Activated CD4-positive, alpha-beta T cell treated with anti-CD3 and anti-CD28 coated beads, Interleukin-2, amount 50 U/mL, for 48 hours (primary cell): Measurements from ENCODE around the gene DDX4.
"Not testable (repeated sequence)": the region's sequence is repeated elsewhere in the genome, so short reads cannot be mapped to it uniquely, and the experiment has no call there.

Experiments
- DNase-seq, 2 experiments: peaks; one replicate each; pipeline ENCODE4 v3.0.0-alpha.2; 2020

Gene DDX4

DNA sequence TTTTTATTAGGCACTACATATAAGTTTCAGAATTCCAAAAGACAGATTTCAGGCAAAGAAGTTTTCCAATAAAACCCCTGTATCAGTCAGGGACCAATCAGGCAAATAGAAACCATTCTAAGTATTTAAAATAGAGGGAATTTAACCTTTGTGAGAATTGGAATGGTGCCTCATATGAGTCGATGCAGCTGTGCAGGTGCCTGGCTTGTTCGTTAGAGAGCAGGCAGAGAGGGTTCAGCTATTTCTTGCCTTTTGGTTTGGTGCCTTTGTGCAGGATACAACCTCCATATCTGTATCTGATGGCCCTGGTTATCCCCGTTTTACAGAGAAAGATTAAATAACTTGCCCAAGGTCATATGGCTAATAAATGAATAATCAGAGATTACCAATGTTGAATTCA, 6.0 kb upstream of the DDX4 start:
- DNase-seq: no peak

DNA sequence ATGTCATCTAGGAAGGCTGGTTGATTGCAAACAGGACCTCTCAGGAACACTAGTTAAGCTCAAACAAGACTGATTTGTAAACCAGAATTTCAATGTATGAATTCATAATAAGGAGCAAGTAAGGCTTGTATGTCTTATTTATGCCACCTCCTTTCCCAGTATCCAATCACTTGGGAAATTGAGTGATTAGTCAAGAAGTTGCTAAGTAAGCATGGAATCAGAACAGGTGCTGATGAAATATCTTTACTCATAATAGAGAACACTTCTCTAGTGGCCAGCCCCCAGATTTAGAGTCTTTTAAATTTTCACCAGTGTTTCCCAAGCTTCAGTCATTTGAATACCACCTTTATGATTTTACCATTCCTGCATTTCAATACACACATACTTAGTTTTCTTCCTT, 5.3 kb upstream of the DDX4 start:
- no peak for DNase-seq

DNA sequence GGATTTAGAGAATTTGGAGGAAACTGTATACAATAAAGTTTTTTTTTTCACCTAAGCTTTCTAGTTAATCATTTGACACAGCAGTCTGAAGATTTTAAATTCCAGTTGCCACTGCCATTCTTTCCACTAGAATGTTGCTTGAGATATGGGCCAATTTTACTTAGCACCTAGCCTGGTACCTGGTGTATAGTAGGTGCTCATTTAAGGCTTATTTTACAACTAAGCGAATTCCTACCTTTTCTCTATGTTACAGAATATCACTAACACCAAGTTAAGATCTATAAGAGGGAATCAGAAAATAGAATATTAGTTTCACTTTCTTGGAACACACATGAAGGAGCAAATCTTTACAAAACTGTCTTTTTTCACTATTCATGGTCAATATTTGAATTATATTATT, 3.2 kb upstream of the DDX4 start:
- no peak for DNase-seq

DNA sequence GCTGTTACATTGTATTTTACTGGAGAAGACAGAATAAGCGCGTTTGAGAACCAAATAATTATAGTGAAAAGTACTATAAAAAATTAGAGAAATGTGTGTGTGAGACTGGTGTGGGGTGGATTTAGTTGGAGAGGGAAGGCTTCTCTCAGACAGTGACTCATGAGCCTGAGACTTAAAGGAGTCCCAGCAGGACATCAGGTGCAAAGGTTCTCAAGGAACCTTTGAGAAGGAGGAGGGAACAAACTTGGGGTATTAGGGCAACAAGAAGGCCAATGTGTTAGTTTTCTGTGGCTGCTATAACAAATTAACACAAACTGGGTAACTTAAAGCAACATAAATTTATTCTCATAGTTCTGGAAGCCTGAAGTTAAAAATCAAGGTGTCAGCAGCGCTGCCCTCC, 4.9 kb downstream of the DDX4 start:
- DNase-seq: no peak

DNA sequence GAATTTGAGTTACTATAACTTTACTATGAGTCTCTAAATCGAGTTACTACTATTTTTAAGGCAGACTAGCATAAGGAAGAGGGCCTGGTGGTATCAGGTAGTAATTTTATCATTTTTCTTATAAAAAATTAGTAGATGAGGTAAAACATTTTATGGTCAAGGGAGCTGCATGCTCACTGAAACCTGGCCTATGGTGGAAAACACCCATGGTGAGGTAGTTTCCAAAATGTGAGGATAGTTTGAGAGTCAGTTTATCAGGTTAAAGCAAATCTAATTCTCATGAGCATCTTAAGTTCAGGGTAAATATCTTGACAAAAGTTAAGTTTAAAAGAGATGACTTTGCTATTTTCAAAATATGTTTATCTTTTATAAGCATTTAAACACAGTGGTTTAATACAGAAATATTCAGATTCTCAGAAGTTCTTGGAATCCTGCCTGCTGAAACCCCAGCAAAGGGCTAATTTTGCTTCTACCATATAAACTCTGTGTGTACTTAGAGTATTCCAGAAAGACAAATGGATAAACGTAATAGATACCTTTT, 10.0 kb downstream of the DDX4 start:
- DNase-seq: no peak

DNA sequence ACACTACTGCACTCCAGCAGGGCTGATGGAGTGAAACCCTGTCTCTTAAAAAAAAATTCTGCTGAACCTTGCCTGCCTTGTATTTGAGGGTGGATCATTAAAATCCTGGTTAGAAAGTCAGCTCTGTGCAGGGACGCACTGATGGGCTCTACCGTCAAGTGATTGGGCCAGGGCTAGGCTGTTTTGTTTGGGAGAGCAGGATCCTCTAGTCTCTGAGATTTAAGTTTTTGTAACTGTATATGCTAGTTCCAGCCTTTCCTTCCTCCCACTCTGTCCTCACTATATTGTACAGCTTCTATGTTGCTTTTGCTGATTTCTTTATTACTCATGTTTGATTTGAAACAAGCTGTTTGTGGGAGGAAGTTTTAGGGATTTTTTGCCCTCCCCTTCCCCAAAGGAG, 11.5 kb downstream of the DDX4 start:
- no peak for DNase-seq

DNA sequence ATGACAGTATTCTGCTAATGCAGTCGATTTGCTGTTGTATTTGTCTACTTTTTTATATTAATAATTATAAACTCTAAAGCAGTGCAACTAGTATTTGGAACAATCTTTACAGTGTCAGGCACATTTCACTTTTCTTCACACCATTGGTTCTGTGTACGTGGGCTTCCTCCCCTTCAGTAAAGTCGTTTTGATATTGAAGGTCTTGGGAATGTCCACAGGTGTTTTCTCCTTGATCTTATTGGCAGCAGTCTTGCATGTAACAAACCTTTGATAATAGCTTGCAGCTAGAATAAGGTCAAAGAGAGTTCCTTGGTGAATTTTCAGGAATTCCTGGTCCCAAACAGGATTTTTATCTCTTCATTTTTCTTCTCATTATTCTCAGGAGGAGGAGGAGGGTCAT, 12.2 kb downstream of the DDX4 start:
- DNase-seq: no peak

DNA sequence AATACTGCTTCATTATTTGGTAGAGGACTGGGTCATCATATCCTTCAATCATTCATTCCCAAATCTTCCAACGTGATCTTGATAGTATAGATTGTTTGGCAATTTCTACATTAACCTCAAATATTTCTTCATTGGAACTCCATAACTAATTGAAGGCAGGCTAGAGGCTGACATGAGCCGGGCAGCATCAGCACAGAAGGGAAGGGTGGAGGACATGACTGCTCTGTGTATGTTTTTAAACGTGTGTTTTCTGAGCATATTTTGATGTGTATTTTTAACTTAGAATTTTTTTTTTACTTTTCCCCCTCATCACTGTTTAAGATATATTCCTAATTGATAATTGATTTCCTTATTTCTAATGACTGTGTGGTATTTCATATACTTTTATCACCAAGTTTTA, 12.6 kb downstream of the DDX4 start:
- no peak for DNase-seq

DNA sequence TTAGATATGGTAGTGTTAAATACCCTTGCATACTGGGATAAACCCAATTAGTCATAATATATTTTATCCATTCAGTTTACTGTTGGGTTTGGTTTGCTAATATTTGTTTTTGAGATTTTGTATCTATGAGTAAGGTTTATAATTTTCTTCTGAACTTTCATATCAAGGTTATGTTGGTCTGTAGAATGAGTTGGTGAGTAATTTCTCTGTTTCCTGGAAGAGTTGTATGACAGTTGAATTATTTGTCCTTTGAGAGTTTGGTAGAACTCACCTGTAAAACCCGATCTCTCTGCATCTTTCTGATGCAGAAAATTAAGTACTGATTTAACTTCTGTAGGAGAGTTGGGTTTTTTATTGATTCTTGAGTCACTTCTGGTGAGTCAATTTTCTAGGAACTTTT, 20.4 kb downstream of the DDX4 start:
- DNase-seq: no peak

DNA sequence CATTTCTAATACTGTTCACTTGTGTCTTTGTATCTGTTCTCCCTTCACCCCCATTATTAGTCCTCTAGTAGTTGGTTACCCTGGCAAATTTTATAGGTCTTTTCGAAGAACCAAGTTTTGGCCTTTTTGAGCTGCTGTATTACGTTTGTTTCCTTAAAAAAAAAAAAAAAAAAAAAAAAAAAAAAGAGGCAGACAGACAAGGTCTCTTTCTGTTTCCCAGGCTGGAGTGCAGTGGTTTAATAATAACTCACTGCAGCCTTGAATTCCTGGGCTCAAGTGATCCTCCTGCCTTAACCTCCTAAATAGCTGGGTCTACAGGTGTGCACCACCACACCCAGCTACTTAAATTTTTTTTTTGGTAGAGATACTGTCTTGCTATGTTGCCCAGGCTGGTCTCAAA, 20.9 kb downstream of the DDX4 start:
- no peak for DNase-seq

DNA sequence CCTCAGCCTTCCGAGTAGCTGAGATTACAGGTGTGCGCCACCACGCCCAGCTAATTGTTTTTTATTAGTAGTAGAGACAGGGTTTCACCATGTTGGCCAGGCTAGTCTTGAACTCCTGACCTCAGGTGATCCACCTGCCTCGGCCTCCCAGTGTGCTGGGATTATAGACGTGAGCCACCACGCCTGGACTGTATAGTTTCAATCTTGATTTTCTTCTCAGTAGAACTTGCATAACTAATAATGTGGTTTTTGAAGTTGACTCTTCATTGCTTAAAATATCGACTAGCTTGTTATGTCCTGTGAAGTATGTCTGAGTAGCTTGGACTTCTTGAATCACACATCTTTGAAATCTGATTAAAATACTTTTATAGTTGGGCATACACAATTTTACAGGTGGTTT, 23.9 kb downstream of the DDX4 start:
- DNase-seq: not testable (repeated sequence)

DNA sequence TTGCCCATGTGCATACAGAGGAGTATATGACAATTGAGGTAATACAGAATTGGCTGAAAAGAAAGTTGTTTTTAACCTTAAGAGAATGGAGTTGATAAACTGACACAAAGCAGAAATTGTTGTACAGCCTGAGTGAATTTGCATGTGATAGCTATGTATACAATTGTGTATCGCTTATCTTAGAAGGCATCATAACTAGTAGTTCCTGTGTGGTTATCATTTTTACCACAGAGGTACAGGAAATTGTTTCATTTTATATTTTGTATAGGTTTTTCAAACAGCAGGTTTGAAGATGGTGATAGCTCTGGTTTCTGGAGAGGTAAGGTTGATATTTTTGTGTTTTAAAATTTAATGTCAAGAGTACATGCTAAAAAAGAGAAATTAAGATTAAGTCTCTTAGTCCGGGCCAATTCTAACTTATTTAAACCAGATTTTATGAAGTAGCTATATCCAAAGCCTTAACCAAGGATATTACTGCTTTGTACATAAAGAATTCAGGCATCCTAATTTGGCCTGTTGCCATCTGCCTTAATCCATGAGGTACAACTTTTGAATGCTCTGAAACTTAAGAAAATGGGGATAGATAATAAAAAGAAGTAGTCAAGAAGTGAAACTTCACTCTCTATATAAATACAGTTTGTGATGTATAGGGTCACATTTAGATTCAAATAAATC, 26.0 kb downstream of the DDX4 start:
- no peak for DNase-seq

DNA sequence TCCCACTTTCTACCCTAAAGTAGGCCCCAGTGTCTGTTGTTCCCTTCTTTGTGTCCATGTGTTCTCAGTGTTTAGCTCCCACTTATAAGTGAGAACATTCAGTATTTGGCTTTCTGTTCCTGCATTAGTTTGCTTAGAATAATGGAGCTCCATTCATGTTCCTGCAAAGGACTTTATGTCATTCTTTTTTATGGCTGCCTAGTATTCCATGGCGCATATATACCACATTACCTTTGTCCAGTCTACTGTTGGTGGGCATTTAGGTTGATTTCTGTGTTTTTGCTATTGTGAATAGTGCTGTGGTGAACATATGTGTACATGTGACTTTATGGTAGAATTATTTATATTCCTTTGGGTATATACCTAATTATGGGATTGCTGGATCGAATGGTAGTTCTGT, 30.4 kb downstream of the DDX4 start:
- no peak for DNase-seq

DNA sequence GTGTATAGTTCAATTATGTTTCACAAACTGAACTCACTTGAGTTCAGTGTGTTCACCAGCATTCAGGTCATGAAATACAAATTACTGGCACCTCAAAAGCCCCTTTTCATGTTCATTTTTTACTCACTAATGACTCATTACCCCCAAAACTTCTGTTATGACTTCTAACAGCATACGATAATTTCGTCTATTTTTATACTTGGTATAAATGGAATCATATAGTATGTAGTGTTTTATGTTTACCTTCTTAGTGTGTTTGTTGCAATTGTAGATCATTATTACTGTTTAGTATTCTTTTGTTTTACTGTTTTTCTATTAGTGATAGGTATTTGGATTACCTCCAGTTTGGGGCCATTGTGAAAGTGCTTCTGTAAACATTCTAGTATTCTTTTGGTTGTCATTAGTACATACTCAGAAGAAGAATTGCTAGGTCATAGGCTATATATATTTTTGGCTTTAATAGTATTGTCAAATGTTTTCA, 33.4 kb downstream of the DDX4 start:
- no peak for DNase-seq

DNA sequence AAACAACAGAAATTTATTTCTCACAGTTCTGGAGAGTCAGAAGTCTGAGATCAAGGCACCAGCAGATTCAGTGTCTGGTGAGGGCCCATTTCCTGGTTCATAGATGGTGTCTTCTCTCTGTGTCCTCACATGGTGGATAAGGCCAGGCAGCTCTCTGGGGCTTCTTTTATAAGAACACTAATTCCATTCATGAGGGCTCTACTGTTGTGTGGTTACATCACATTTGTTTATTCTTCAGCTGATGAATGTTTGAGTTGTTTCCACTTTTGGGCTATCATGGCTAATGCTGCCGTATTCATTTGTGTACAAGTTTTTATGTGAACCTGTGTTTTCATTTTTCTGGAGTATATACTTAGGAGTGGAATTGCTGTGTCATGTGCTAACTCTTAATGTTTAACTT, 35.2 kb downstream of the DDX4 start:
- DNase-seq: no peak

DNA sequence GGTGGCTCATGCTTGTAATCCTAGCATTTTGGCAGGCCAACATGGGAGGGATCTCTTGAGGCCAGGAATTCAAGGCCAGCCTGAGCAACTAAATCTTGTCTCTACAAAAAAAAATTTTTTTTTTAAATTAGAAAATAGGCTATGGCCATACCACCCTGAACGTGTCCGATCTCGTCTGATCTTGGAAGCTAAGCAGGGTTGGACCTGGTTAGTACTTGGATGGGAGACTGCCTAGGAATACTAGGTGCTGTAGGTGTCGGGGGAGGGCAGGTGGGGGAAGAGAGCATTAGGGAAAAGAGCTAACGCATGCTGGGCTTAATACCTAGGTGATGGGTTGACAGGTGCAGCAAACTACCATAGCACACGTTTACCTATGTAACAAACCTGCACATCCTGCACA, 39.5 kb downstream of the DDX4 start:
- no peak for DNase-seq

DNA sequence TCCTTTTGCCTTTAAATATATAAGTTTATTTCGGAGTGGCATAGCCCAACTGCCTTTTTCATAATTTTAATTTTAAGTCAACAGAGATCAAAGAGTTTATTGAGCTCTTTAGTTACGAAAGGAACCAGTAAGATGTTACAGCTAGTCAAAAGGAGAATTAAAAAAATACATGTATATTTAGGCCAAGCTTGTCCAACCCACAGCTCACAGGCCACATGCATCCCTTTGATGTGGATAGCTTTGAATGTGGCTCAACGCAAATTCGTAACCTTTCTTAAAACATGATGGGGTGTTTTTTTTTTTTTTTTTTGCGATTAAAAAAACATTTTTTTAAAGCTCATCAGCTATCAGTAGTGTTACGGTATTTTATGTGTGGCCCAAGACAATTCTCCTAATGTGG, 63.1 kb downstream of the DDX4 start:
- DNase-seq: no peak

DNA sequence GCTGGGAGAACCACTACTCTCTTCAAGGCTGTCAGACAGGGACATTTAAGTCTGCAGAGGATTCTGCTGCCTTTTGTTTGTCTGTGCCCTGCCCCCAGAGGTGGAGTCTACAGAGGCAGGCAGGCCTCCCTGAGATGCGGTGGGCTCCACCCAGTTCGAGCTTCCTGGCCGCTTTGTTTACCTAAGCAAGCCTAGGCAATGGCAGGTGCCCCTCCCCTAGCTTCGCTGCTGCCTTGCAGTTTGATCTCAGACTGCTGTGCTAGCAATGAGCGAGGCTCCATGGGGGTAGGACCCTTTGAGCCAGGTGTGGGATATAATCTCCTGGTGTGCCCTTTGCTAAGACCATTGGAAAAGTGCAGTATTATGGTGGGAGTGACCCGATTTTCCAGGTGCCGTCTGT, 71.0 kb downstream of the DDX4 start:
- not testable (repeated sequence) for DNase-seq

DNA sequence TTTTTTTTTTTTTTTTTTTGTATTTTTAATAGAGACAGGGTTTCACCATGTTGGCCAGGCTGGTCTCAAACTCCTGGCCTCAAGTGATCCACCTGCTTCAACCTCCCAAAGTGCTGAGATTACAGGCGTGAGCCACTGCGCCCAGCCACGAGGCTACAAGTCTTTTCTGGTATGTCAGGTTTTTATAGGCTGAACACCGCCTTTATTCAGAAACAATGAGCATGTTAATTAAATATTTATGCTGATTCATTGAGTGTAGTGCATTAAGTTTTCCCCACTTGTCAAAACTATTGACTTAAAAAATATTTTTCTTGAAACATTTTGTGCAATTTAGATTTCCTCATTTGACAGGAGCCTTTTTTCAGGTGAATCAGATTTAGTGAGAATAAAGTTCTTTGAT, 78.1 kb downstream of the DDX4 start:
- not testable (repeated sequence) for DNase-seq

DNA sequence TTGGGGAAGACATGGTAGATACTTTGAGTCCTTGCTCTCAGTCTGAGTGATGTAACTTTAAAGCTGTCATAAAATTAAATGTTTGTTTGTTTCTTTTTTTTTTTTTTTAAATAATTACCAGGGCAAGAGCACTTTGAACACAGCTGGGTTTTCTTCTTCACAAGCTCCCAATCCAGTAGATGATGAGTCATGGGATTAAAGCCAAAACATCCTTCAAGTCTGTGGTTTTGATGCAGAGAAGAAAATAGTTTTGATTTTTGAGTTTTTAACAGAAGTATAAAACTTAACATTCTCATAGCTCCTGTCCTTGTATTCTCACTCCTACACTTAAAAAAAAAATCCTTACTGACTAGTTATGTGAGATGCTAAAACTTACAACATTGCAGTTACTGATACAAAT, 78.5 kb downstream of the DDX4 start:
- DNase-seq: no peak

DNA sequence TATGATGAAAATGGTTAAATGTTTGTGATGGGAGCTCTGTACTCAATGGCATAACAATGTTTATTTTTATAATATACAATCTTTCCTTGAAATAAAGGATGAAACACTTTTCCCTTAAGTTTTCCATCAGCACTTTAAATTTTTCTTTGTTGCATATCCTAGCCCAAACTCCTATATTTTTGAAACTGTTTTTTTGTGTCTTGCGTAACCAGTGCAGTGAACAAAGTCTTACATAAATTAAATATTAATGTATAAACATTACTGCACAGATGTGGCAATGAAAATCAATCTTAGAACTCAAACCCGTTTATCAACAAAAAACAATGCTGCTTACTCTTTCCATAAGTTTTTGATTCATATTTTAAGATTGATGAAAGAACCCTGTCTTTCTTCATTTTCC, 79.2 kb downstream of the DDX4 start:
- DNase-seq: no peak

DNA sequence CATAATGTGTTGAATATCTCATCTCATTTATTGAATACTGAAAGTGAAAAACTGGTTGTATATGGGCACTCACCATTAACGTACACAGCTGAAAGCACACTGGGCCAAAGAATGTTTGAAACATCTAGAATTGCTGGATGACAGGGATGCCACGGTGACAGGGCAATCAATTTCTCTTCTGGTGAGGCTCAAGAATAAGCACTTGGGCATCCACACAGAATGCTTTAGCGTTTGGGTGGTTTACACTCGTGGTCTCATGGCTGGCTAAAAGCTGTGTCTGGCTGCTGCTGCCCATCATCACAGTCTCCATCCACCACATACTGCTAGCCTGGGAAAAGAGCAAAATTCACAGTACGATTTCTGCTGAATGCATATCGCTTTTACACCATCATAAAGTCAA, 82.6 kb downstream of the DDX4 start:
- DNase-seq: no peak

DNA sequence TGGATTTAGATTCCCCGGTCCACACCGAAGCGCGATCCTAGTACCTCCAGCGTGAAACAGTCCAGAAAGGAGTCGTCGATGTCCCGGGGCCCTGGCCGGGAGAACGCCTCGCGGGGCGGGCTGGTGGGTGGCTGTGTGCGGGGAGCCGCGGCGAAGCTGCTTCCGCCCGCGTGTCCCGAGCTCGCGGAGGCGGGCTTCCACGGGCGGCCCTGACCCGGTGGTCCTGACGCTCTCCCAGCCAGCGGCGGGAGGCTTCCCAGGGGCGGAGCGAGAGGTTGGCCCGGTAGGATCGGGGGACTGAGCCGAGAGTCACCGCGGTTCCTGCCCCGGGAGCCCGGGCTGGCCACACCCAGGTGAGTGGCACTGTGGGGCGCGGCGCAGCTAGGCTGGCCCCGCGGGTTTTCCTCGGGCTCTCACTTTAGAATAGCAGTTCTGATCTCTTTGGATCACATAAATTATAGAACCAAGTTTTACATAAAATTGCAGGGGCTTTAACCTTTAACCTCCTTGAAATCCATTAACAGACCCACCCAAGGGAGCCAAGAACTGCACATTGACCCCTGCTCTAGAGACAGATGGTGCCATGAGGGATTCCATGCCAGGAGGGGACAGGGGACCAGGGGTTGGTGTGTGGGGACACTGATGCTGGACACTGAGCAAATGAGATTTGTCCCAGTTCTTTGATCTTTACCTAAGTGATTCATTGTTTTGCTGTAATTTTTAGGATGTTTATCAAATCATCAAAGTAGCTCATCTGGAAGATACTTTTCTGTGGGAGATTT, 84.1 kb downstream of the DDX4 start:
- DNase-seq: peak in 1 of 2 experiments; percentile 9

DNA sequence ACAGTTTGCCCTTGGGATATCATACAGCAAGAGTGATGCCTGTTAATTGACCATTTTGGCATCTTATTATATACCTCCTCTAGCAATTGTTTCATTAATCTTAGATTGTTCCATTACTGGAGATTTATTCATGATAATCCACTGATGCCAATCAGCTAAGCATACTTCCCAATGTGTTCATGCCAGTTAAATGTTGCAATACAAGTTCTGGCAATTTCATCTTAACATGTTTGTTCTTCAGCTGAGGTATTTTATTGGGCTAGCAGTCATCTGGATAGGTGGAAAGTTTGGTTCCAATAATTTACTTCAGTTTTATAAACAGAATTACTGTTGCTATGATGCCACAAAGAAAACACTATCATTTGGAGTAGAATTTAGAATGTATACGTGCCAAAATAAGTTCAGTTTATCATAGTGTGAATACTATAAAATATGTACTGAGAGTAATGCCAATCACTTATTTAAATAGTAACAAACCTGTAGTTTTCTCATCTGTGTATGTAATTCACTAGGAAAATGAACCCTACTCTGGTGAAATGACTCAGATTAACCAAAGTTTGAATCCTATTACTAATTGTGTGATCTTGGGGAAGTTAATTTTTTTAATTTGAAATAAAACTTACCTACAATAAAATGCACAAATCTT, 85.4 kb downstream of the DDX4 start:
- DNase-seq: no peak
